GM12878 (cell line): ENCODE results near the gene PHF23. TPM values are rescaled to one million over a fixed set of nuclear protein-coding genes. Genes with fewer than 3 reads are reported as not detected.

Source experiments
- CBX3 ChIP-seq: fragments of 200-600 bp; sonication (generic); IDR thresholded peaks from 2 replicates; pipeline ENCODE4 v1.6.1; 2016; ENCODE audit warnings: low read depth, borderline replicate concordance
- CHD1 ChIP-seq: IDR thresholded peaks from 2 replicates; pipeline ENCODE4 v1.6.1; 2012; ENCODE audit warnings: low read depth, low read length, improper control_type of control experiment
- IKZF1 ChIP-seq: fragments of 450-650 bp; conservative IDR thresholded peaks from 2 replicates; pipeline ENCODE4 v1.6.1; 2017; ENCODE audit warnings: antibody characterized with exemption, mild to moderate bottlenecking
- IKZF2 ChIP-seq, 2 experiments: fragments of 450-650 bp; IDR thresholded peaks; 2 replicates each; pipeline ENCODE4 v1.6.1; 2017; ENCODE audit warnings: mild to moderate bottlenecking in 2 of 2, moderate library complexity in 2 of 2
- MEF2B ChIP-seq: fragments of 450-650 bp; IDR thresholded peaks from 2 replicates; pipeline ENCODE4 v1.6.1; 2018; ENCODE audit warnings: mild to moderate bottlenecking, moderate library complexity; ENCODE audit not compliant: partially characterized antibody, poor library complexity, severe bottlenecking
- MYB ChIP-seq: fragments of 150-350 bp; IDR thresholded peaks from 2 replicates; pipeline ENCODE4 v1.6.1; 2014; ENCODE audit warnings: mild to moderate bottlenecking, low read depth, low read length, borderline replicate concordance
- NKRF ChIP-seq: fragments of 450-650 bp; conservative IDR thresholded peaks from 2 replicates; pipeline ENCODE4 v1.6.1; 2017; ENCODE audit warnings: mild to moderate bottlenecking, moderate library complexity
- PKNOX1 ChIP-seq: fragments of 450-650 bp; IDR thresholded peaks from 2 replicates; pipeline ENCODE4 v1.6.1; 2016; ENCODE audit warnings: mild to moderate bottlenecking
- RBBP5 ChIP-seq: fragments of 200-600 bp; sonication (generic); conservative IDR thresholded peaks from 2 replicates; pipeline ENCODE4 v1.6.1; 2016
- RELB ChIP-seq: fragments of 450-650 bp; IDR thresholded peaks from 2 replicates; pipeline ENCODE4 v1.6.1; 2017; ENCODE audit warnings: low read depth, mild to moderate bottlenecking, moderate library complexity
- SIX5 ChIP-seq: IDR thresholded peaks from 2 replicates; pipeline ENCODE4 v1.6.1; 2011; ENCODE audit warnings: mild to moderate bottlenecking, low read depth, low read length, moderate library complexity; ENCODE audit not compliant: severe bottlenecking
- TARDBP ChIP-seq: IDR thresholded peaks from 2 replicates; pipeline ENCODE4 v1.6.1; 2016; ENCODE audit warnings: borderline replicate concordance
- ZNF274 ChIP-seq: IDR thresholded peaks from one replicate; pipeline ENCODE4 v1.8.0; 2011; ENCODE audit not compliant: insufficient read length, insufficient read depth
- ZNF622 ChIP-seq: fragments of 450-650 bp; IDR thresholded peaks from 2 replicates; pipeline ENCODE4 v1.6.1; 2017; ENCODE audit warnings: mild to moderate bottlenecking, inconsistent platforms
- ZNF687 ChIP-seq: fragments of 450-650 bp; IDR thresholded peaks from 2 replicates; pipeline ENCODE4 v1.6.1; 2017; ENCODE audit warnings: mild to moderate bottlenecking, moderate library complexity
- ZSCAN29 ChIP-seq: fragments of 450-650 bp; IDR thresholded peaks from 2 replicates; pipeline ENCODE4 v1.6.1; 2017; ENCODE audit warnings: mild to moderate bottlenecking, moderate library complexity
- polyA plus RNA-seq, 11 experiments: library from polyadenylated mRNA; depleted of rRNA in 4 of 11; unstranded in 6 of 11; stranded (reverse) in 5 of 11; fragments of >200 nt; fragmentation: Nextera tagmentation in 4 of 11; fragmentation: Illumina TruSeq in 1 of 11; extraction: Ambion mirVana in 4 of 11; extraction: Trizol in 1 of 11; gene quantifications; 1 replicate in 1 of 11; 2 replicates in 10 of 11; pipeline versions ENCODE4 v1.2.1 to v1.2.3, GENCODE V29; 2011 to 2016; ENCODE audit warnings: inconsistent platforms in 2 of 11, missing spikeins in 2 of 11, low read depth in 1 of 11
- total RNA-seq, 4 experiments: library from RNA; depleted of rRNA in 3 of 4; stranded (reverse); fragments of >200 nt in 3 of 4; fragmentation: Illumina TruSeq in 1 of 4; extraction: Trizol in 1 of 4; gene quantifications; 2 replicates each; pipeline versions ENCODE4 v1.2.1 to v1.2.3, GENCODE V29; 2013 to 2021

PHF23 gene
- total and polyA plus RNA-seq, 10 of the 15 experiments (the other 5 are each of a cell fraction or from before 2014, with no cell fraction given), result 8.2 to 84.8 (median 32.6) TPM

- no peak for TF ChIP-seq ZSCAN29
- TF ChIP-seq CHD1, result no peak
- TF ChIP-seq MYB, result no peak
- TF ChIP-seq ZNF622, result no peak
- peak; percentile 86 for TF ChIP-seq IKZF1
- TF ChIP-seq RELB, result peak; percentile 29; the same call in 1 of the 2 replicates
- TF ChIP-seq NKRF, result peak; percentile 83
- peak; percentile 94 for TF ChIP-seq MEF2B
- TF ChIP-seq PKNOX1, result no peak; the same call in none of the 2 replicates
- TF ChIP-seq IKZF2 (IDR thresholded peaks at IDR 0.05), result no peak; a peak in 2 of 4 replicates
- TF ChIP-seq RBBP5, result no peak
- TF ChIP-seq ZNF687, result 0 out of 2 replicates have a peak, but pooled peaks have one; percentile 60
- TF ChIP-seq TARDBP, result no peak
- no peak for TF ChIP-seq ZNF274
- TF ChIP-seq SIX5, result peak; percentile 37
- no peak for TF ChIP-seq CBX3
Measured at GRCh38 chr17:7252176-7253043, 13.2 kb upstream of the PHF23 start, which contains the start of gene ELP5 (continued).
